Subcutaneous abdominal adipose tissue (tissue), 5 donors: ENCODE results near the gene ACP1.

ENCODE experiments used
- H3K27ac ChIP-seq: one replicate; pipeline ENCODE4 v1.7.0; 2013; ENCODE audit warnings: low read depth, mild to moderate bottlenecking, inconsistent platforms, low read length, moderate library complexity
- H3K27me3 ChIP-seq, 5 donors: one replicate each; pipeline ENCODE4 v1.7.0; 2013; ENCODE audit warnings: low read length in 5 of 5, inconsistent platforms in 1 of 5; ENCODE audit not compliant: control insufficient read depth in 5 of 5, insufficient read depth in 4 of 5
- H3K36me3 ChIP-seq, 5 donors: one replicate each; pipeline ENCODE4 v1.7.0; 2013; ENCODE audit warnings: low read length in 5 of 5; ENCODE audit not compliant: control insufficient read depth in 5 of 5, insufficient read depth in 5 of 5
- H3K4me1 ChIP-seq, 5 donors: one replicate each; pipeline ENCODE4 v1.7.0; 2013; ENCODE audit warnings: low read length in 5 of 5, mild to moderate bottlenecking in 3 of 5, moderate library complexity in 1 of 5; ENCODE audit not compliant: control insufficient read depth in 5 of 5, insufficient read depth in 5 of 5
- H3K4me3 ChIP-seq, 5 donors: one replicate each; pipeline ENCODE4 v1.7.0; 2013; ENCODE audit warnings: low read length in 5 of 5, low read depth in 1 of 5
- H3K9ac ChIP-seq, 5 donors: one replicate each; pipeline ENCODE4 v1.7.0; 2013; ENCODE audit warnings: low read length in 5 of 5, mild to moderate bottlenecking in 4 of 5, moderate library complexity in 3 of 5
- H3K9me3 ChIP-seq, 5 donors: one replicate each; pipeline ENCODE4 v1.7.0; 2013; ENCODE audit warnings: low read length in 5 of 5; ENCODE audit not compliant: control insufficient read depth in 5 of 5
- donor health status: healthy.
- donor health status: healthy.
- donor health status: healthy.
- donor health status: healthy.
- donor health status: healthy.

Gene ACP1

GRCh38 chr2:286774-287392 lies 22.1 kb downstream of the ACP1 start:
- Histone ChIP-seq H3K27me3 (peaks cover 0 to 14% (median 9%) of the 10 kb centered on the region in 5 donors), H3K9me3 (no peaks in the 10 kb centered on the region), H3K4me1 (peaks cover 0 to 35% (median 27%) of the 10 kb centered on the region in 5 donors)

GRCh38 chr2:287471-287885 lies 22.7 kb downstream of the ACP1 start:
- Histone ChIP-seq H3K36me3 (peaks cover 0 to 7% (median 0%) of the 10 kb centered on the region in 5 donors), H3K4me1 (peaks cover 0 to 35% (median 27%) of the 10 kb centered on the region in 5 donors), H3K9ac (no peak overlapping the region), H3K27ac (no peak overlapping the region), H3K4me3 (peak overlapping the region in 3 of 5 donors; percentile 20 to 50 (median 22)), H3K9me3 (no peaks in the 10 kb centered on the region), H3K27me3 (peaks cover 0 to 16% (median 9%) of the 10 kb centered on the region in 5 donors)

More at GRCh38 chr2:286774-287392, 22.1 kb downstream of the ACP1 start:
- peaks cover 0 to 13% (median 5%) of the 10 kb centered on the region in 5 donors for H3K36me3 ChIP-seq
- no peak overlapping the region for H3K27ac ChIP-seq
- H3K4me3 ChIP-seq = peak overlapping the region in 1 of 5 donors; percentile 50
- no peak overlapping the region for H3K9ac ChIP-seq

GRCh38 chr2:287911-288757 lies 23.4 kb downstream of the ACP1 start, which contains the start of gene ALKAL2:
ALKAL2 (minus strand) TSS chr2:288091; CDS start chr2:287835, 256 bp downstream.
- peaks cover 0 to 3% (median 0%) of the 10 kb centered on the region in 5 donors for H3K36me3 ChIP-seq
- peak within 1 kb of the TSS in 4 of 5 donors; percentile 22 to 57 (median 39) for H3K4me3 ChIP-seq
- peaks cover 0 to 16% (median 10%) of the 10 kb centered on the region in 5 donors for H3K27me3 ChIP-seq
- H3K27ac ChIP-seq = no peak within 1 kb of the TSS
- H3K4me1 ChIP-seq = peaks cover 0 to 35% (median 27%) of the 10 kb centered on the region in 5 donors
- H3K9ac ChIP-seq = no peak within 1 kb of the TSS
- no peaks in the 10 kb centered on the region for H3K9me3 ChIP-seq

GRCh38 chr2:288758-289361 lies 24.1 kb downstream of the ACP1 start:
- Histone ChIP-seq H3K4me1 (peaks cover 0 to 35% (median 27%) of the 10 kb centered on the region in 5 donors), H3K36me3 (no peaks in the 10 kb centered on the region), H3K27ac (no peak overlapping the region), H3K27me3 (peaks cover 0 to 16% (median 10%) of the 10 kb centered on the region in 5 donors), H3K4me3 (peak overlapping the region in 4 of 5 donors; percentile 56 to 77 (median 70)), H3K9me3 (no peaks in the 10 kb centered on the region), H3K9ac (no peak overlapping the region)

GRCh38 chr2:289362-290089 lies 24.8 kb downstream of the ACP1 start:
- no peak overlapping the region for H3K27ac ChIP-seq
- H3K9ac ChIP-seq = peak overlapping the region in 1 of 5 donors; percentile 62
- H3K27me3 ChIP-seq = peaks cover 0 to 16% (median 10%) of the 10 kb centered on the region in 5 donors

GRCh38 chr2:290090-290722 lies 25.5 kb downstream of the ACP1 start:
- H3K27ac ChIP-seq = no peak overlapping the region
- H3K9me3 ChIP-seq = no peaks in the 10 kb centered on the region
- no peak overlapping the region for H3K9ac ChIP-seq
- peaks cover 0 to 22% (median 15%) of the 10 kb centered on the region in 5 donors for H3K27me3 ChIP-seq
- H3K4me3 ChIP-seq = peak overlapping the region; percentile 56 to 77 (median 69)
- H3K36me3 ChIP-seq = no peaks in the 10 kb centered on the region
- peaks cover 0 to 34% (median 25%) of the 10 kb centered on the region in 5 donors for H3K4me1 ChIP-seq

More at GRCh38 chr2:289362-290089, 24.8 kb downstream of the ACP1 start:
- Histone ChIP-seq H3K9me3 (no peaks in the 10 kb centered on the region), H3K36me3 (no peaks in the 10 kb centered on the region), H3K4me1 (peaks cover 0 to 35% (median 27%) of the 10 kb centered on the region in 5 donors), H3K4me3 (peak overlapping the region; percentile 56 to 77 (median 69))

GRCh38 chr2:295090-295489 lies 30.3 kb downstream of the ACP1 start:
- peaks cover 0 to 1% (median under 1%) of the 10 kb centered on the region in 5 donors for H3K4me1 ChIP-seq
- H3K9me3 ChIP-seq = no peaks in the 10 kb centered on the region
- no peak overlapping the region for H3K9ac ChIP-seq
- H3K27ac ChIP-seq = no peak overlapping the region
- peaks cover 0 to 19% (median 15%) of the 10 kb centered on the region in 5 donors for H3K27me3 ChIP-seq
- no peak overlapping the region for H3K4me3 ChIP-seq
- H3K36me3 ChIP-seq = no peaks in the 10 kb centered on the region

- no peak overlapping the region for H3K27ac ChIP-seq
- peaks cover 0 to 3% (median 0%) of the 10 kb centered on the region in 5 donors for H3K9me3 ChIP-seq
- no peaks in the 10 kb centered on the region for H3K36me3 ChIP-seq
- H3K27me3 ChIP-seq = peaks cover 0 to 19% (median 15%) of the 10 kb centered on the region in 5 donors
- no peak overlapping the region for H3K9ac ChIP-seq
- H3K4me1 ChIP-seq = no peaks in the 10 kb centered on the region
- no peak overlapping the region for H3K4me3 ChIP-seq
Observed at GRCh38 chr2:296354-296753, 31.6 kb downstream of the ACP1 start.

GRCh38 chr2:305366-305765 lies 40.6 kb downstream of the ACP1 start:
- Histone ChIP-seq H3K4me3 (no peak overlapping the region), H3K27me3 (peaks cover 0 to 7% (median 3%) of the 10 kb centered on the region in 5 donors), H3K9ac (no peak overlapping the region), H3K9me3 (peaks cover 0 to 11% (median 0%) of the 10 kb centered on the region in 5 donors), H3K36me3 (no peaks in the 10 kb centered on the region), H3K27ac (no peak overlapping the region), H3K4me1 (no peaks in the 10 kb centered on the region)
